NOMO-1 treated with dmso at 0.1 percent for 144 hours (cell line): Measurements from ENCODE around the gene EIF4E1B.

ENCODE experiments used
- DNase-seq: peaks from one replicate; lab custom pipeline; 2025; ENCODE audit not compliant: unreplicated experiment; lab: John Stamatoyannopoulos, UW

The EIF4E1B gene

GRCh38 chr5:176685010-176685409 lies 54.5 kb downstream of the EIF4E1B start:
- no peak for DNase-seq

- no peak for DNase-seq
These were observed 56.8 kb downstream of the EIF4E1B start for GRCh38 chr5:176687247-176687646.

- DNase-seq: no peak
These were observed 57.4 kb downstream of the EIF4E1B start for GRCh38 chr5:176687881-176688280.

- no peak for DNase-seq
These were observed 60.4 kb downstream of the EIF4E1B start for GRCh38 chr5:176690911-176691310.

- DNase-seq: no peak
These were observed 61.0 kb downstream of the EIF4E1B start for GRCh38 chr5:176691524-176691923.

GRCh38 chr5:176692326-176692725 lies 61.9 kb downstream of the EIF4E1B start:
- no peak for DNase-seq

GRCh38 chr5:176692839-176693476 lies 62.5 kb downstream of the EIF4E1B start:
- DNase-seq: no peak

- no peak for DNase-seq
These were observed 63.0 kb downstream of the EIF4E1B start for GRCh38 chr5:176693477-176693851.

- no peak for DNase-seq
These were observed 63.7 kb downstream of the EIF4E1B start for GRCh38 chr5:176694146-176694545.

GRCh38 chr5:176694631-176695030 lies 64.2 kb downstream of the EIF4E1B start:
- DNase-seq: no peak

GRCh38 chr5:176695073-176695472 lies 64.6 kb downstream of the EIF4E1B start:
- no peak for DNase-seq
